GM13976 (cell line): ENCODE measurements around the gene CD164L2.

Experiments used
- DNase-seq: peaks from one replicate; pipeline ENCODE4 v3.0.0; 2012; ENCODE audit warnings: low spot score
- in situ Hi-C: fragments of 300-500 bp; cut with MboI; formaldehyde crosslinking; loops from one replicate; pipeline ENCODE4 v1.12.0; 2022; ENCODE audit warnings: low sequenced_read_pairs, mixed read lengths, inconsistent platforms; ENCODE audit not compliant: unreplicated experiment
- TF ChIP-seq, protein P1 (sequence below): IDR thresholded peaks from 2 replicates; pipeline ENCODE4 v1.5.1; 2012; ENCODE audit warnings: borderline replicate concordance, mild to moderate bottlenecking; ENCODE audit not compliant: insufficient read depth; ENCODE audit errors: extremely low read depth, missing control alignments, control extremely low read depth

CD164L2 gene

DNA sequence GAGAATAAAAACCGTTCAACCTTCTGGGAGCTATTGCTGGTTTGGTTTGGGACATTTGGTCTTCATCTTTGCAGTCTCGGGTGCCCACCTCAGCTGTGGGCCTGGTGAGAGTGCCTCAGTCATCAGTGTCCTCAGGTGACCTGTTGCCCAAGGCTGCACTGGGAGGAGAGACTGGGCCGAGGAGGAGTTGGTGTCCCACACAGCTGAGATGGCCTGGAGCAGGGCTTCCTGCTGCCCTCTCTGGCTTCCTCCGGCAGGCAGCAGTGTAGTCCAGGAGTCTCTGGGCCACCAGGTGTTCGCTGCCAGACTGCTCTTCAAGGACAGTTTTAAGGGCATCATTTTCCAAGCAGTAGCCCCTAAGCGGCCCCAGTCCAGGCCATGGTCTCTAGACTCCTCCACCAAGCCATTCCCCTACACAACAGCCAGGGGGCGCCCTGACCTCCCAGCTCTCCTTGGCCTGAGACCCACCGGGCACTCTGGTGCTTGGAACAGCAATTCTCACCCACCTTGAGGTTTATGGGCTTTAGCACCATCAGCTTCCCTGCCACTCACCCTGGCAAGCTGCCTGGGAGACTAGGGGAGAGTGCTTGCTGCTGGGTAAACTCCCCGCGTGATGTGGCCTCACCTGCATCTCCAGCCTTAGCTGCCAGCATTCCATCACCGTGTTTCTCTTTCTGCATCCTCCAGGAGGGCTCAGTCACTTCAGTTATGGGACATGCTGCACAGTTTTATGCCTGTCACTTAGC is 50.4 kb downstream of the CD164L2 start:
- TF ChIP-seq, protein P1, sequence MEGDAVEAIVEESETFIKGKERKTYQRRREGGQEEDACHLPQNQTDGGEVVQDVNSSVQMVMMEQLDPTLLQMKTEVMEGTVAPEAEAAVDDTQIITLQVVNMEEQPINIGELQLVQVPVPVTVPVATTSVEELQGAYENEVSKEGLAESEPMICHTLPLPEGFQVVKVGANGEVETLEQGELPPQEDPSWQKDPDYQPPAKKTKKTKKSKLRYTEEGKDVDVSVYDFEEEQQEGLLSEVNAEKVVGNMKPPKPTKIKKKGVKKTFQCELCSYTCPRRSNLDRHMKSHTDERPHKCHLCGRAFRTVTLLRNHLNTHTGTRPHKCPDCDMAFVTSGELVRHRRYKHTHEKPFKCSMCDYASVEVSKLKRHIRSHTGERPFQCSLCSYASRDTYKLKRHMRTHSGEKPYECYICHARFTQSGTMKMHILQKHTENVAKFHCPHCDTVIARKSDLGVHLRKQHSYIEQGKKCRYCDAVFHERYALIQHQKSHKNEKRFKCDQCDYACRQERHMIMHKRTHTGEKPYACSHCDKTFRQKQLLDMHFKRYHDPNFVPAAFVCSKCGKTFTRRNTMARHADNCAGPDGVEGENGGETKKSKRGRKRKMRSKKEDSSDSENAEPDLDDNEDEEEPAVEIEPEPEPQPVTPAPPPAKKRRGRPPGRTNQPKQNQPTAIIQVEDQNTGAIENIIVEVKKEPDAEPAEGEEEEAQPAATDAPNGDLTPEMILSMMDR: peak; percentile 71
- peak; percentile 82 for DNase-seq
- in situ Hi-C loops: no loop called here

DNA sequence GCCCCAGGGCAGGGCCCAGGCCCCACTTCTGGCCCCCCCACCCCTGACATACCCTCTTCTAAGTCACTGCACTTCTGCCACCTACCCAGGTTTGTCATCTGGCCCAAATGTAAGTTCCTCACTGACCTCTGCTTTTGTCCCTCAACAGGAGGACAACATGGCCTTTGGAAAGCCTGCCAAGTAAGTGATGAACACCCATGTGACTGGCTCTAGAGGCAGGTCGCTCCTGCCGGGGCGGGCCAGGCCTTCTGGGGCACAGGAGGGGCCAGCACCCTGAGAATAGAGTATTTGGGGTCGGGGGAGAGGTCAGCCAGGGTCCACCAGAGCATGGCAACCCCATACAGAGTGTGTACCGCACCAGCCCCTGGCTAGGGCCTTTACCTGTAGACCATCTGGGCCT is 51.2 kb downstream of the CD164L2 start:
- in situ Hi-C loops: no loop called here
- DNase-seq: no peak
- TF ChIP-seq, protein P1: no peak

DNA sequence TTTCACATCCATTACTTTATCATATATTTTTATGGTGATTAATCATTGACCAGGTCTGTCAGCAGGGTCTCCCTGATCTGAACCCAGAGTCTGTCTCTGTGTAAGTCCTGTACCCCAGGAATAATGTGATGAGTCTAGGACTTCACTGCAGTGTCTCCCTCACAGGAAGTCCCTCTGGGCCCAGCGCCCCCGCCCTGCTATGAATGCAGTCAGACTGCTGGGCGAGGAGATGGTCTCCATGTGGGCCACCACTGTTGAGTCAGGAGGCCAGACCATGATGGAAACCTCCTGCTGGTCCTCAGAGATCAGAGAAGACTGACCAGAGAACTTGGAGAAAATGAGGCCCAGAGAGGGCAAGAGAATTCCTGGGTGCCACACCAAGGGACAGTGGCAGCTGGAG is 51.7 kb downstream of the CD164L2 start:
- no peak for DNase-seq
- TF ChIP-seq, protein P1: no peak
- in situ Hi-C loops: no loop called here

DNA sequence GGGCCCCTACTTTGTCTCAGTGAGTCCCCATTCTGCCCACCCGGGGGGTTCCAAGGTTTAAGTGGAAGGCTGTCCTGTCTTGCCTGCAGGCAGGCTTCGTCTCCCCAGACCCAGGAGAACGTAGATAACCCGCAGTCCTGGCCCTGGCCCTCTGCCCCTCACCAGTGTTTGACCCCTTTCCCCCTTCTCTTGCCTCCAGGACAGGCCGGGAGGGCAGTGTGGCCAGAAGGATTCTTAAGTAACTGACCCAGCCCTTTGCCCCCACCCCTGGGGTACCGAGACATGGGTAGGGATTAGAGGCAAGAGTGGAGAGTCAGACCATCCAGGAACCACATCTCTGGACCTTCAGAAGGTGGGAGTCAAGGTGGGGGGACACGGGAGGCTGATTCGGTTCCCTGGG is 52.3 kb downstream of the CD164L2 start:
- DNase-seq: no peak
- in situ Hi-C loops: no loop called here
- TF ChIP-seq, protein P1: no peak
